Cardiac muscle cell (in vitro differentiated cells and primary cell): ENCODE results near the gene ARHGEF25. TPM values are rescaled to one million over a fixed set of nuclear protein-coding genes. Genes with fewer than 3 reads are reported as not detected.
"Not testable (repeated sequence)": the region's sequence is repeated elsewhere in the genome, so short reads cannot be mapped to it uniquely, and the experiment has no call there.

Experiments used
- DNase-seq, 2 donors: peaks; one replicate each; pipeline versions ENCODE4 v3.0.0 to v3.0.0-alpha.2; 2010 to 2017; ENCODE audit warnings: low read depth in 1 of 2, low spot score in 1 of 2
- H3K27ac ChIP-seq: fragments of 200-600 bp; sonication (generic); 2 replicates; pipeline ENCODE4 v1.5.1; 2016
- H3K27me3 ChIP-seq: fragments of 200-600 bp; sonication (generic); 2 replicates; pipeline ENCODE4 v1.6.0; 2016; ENCODE audit warnings: control low read depth
- H3K36me3 ChIP-seq: fragments of 200-600 bp; sonication (generic); 2 replicates; pipeline ENCODE4 v1.5.1; 2016; ENCODE audit warnings: control low read depth
- H3K4me1 ChIP-seq: fragments of 200-600 bp; sonication (generic); 2 replicates; pipeline ENCODE4 v1.8.1; 2017; ENCODE audit warnings: low read depth, mild to moderate bottlenecking, mixed run types
- H3K4me3 ChIP-seq: fragments of 200-600 bp; sonication (generic); 2 replicates; pipeline ENCODE4 v1.5.1; 2016; ENCODE audit warnings: mild to moderate bottlenecking
- H3K9me3 ChIP-seq: fragments of 200-600 bp; sonication (generic); 2 replicates; pipeline ENCODE4 v1.5.1; 2017; ENCODE audit warnings: low read depth, mild to moderate bottlenecking, control low read depth
- CTCF ChIP-seq: IDR thresholded peaks from 2 replicates; pipeline ENCODE4 v1.5.1; 2012; ENCODE audit warnings: low read depth, mild to moderate bottlenecking, low read length
- polyA plus RNA-seq: library from polyadenylated mRNA; unstranded; fragments of >200 nt; fragmentation: Nextera tagmentation; extraction: Ambion mirVana; gene quantifications from 2 replicates; pipeline ENCODE4 v1.2.1, GENCODE V29; 2016
- total RNA-seq: library from RNA; depleted of rRNA; stranded (reverse); fragments of >200 nt; gene quantifications from 2 replicates; pipeline ENCODE4 v1.2.3, GENCODE V29; 2016

ARHGEF25 gene
- total and polyA plus RNA-seq, 2 experiments from 2014 or later: 2.0 to 38.6 TPM

- TF ChIP-seq CTCF: no peak
- no peaks in the 10 kb centered on the region for H3K9me3 ChIP-seq
- H3K4me1 ChIP-seq: peaks cover 4% of the 10 kb centered on the region
- no peak for DNase-seq
- H3K36me3 ChIP-seq: no peaks in the 10 kb centered on the region
- no peak overlapping the region for H3K4me3 ChIP-seq
- H3K27ac ChIP-seq: no peak overlapping the region
- H3K27me3 ChIP-seq: peaks cover 62% of the 10 kb centered on the region
Measured at GRCh38 chr12:57615637-57616036, 4.4 kb downstream of the ARHGEF25 start.

- Histone ChIP-seq H3K27ac (no peak overlapping the region), H3K9me3 (no peaks in the 10 kb centered on the region), H3K4me3 (no peak overlapping the region), H3K27me3 (peaks cover 70% of the 10 kb centered on the region), H3K36me3 (no peaks in the 10 kb centered on the region), H3K4me1 (peaks cover 4% of the 10 kb centered on the region)
- TF ChIP-seq CTCF: no peak
- peak in 1 of 2 donors; percentile 55 for DNase-seq
Measured at GRCh38 chr12:57616383-57617101, 5.3 kb downstream of the ARHGEF25 start.

- H3K9me3 ChIP-seq: no peaks in the 10 kb centered on the region
- DNase-seq: no peak
- no peaks in the 10 kb centered on the region for H3K36me3 ChIP-seq
- no peak overlapping the region for H3K27ac ChIP-seq
- peaks cover 5% of the 10 kb centered on the region for H3K4me1 ChIP-seq
- peaks cover 81% of the 10 kb centered on the region for H3K27me3 ChIP-seq
- H3K4me3 ChIP-seq: no peak overlapping the region
- no peak for TF ChIP-seq CTCF
Measured at GRCh38 chr12:57617942-57618341, 6.7 kb downstream of the ARHGEF25 start.

- H3K4me1 ChIP-seq, H3K27ac ChIP-seq, DNase-seq, H3K9me3 ChIP-seq, H3K4me3 ChIP-seq, H3K36me3 ChIP-seq: not testable (repeated sequence)
- peaks cover 86% of the 10 kb centered on the region for H3K27me3 ChIP-seq
Measured at GRCh38 chr12:57618431-57618830, 7.2 kb downstream of the ARHGEF25 start.

GRCh38 chr12:57618966-57619433 is 7.8 kb downstream of the ARHGEF25 start:
- peaks cover 87% of the 10 kb centered on the region for H3K27me3 ChIP-seq
- no peaks in the 10 kb centered on the region for H3K9me3 ChIP-seq
- H3K4me1 ChIP-seq: peaks cover 5% of the 10 kb centered on the region
- no peak overlapping the region for H3K4me3 ChIP-seq
- no peaks in the 10 kb centered on the region for H3K36me3 ChIP-seq
- TF ChIP-seq CTCF: no peak
- DNase-seq: peak in 1 of 2 donors; percentile 34
- no peak overlapping the region for H3K27ac ChIP-seq

GRCh38 chr12:57619434-57620244 is 8.4 kb downstream of the ARHGEF25 start:
- no peaks in the 10 kb centered on the region for H3K9me3 ChIP-seq
- no peak for TF ChIP-seq CTCF
- no peak overlapping the region for H3K27ac ChIP-seq
- H3K4me3 ChIP-seq: no peak overlapping the region
- H3K36me3 ChIP-seq: no peaks in the 10 kb centered on the region
- peaks cover 5% of the 10 kb centered on the region for H3K4me1 ChIP-seq
- peaks cover 93% of the 10 kb centered on the region for H3K27me3 ChIP-seq
- DNase-seq: peak in 1 of 2 donors; percentile 31
